Measurements from ENCODE around the gene SLC12A2.

- TF ChIP-seq, protein P1, sequence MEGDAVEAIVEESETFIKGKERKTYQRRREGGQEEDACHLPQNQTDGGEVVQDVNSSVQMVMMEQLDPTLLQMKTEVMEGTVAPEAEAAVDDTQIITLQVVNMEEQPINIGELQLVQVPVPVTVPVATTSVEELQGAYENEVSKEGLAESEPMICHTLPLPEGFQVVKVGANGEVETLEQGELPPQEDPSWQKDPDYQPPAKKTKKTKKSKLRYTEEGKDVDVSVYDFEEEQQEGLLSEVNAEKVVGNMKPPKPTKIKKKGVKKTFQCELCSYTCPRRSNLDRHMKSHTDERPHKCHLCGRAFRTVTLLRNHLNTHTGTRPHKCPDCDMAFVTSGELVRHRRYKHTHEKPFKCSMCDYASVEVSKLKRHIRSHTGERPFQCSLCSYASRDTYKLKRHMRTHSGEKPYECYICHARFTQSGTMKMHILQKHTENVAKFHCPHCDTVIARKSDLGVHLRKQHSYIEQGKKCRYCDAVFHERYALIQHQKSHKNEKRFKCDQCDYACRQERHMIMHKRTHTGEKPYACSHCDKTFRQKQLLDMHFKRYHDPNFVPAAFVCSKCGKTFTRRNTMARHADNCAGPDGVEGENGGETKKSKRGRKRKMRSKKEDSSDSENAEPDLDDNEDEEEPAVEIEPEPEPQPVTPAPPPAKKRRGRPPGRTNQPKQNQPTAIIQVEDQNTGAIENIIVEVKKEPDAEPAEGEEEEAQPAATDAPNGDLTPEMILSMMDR (IDR thresholded peaks at IDR 0.05): no peak
- no peak for TF ChIP-seq EZH2 (IDR thresholded peaks at IDR 0.05)
These were observed 47.9 kb upstream of the SLC12A2 start for GRCh38 chr5:128035689-128036088.

Measured in neural progenitor cell (in vitro differentiated cells).